ENCODE measurements around the gene INO80D.
"Not testable (repeated sequence)": the region's sequence is repeated elsewhere in the genome, so short reads cannot be mapped to it uniquely, and the experiment has no call there.

INO80D gene

DNA sequence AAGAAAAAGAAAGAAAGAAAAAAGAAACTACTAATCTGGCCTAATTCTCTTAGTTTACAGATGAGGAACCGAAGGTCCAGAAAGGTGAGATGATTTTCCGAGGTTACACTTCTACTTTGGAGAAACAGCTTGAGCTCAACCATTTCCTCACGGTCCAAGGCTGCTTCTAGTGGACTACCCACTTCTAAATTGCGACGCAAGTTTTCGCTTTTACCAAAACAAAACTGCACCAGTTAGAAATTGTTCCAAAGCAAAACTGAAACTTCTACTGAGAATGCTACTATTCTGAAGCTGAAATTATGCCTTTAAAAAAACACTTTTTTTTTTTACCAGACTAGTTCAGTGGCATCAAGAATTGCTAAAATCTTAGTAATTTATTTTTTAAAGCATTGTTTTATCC lies 101.6 kb downstream of the INO80D start:
- no peak for TF ChIP-seq ZFX (IDR thresholded peaks at IDR 0.05; ENCODE audit: borderline replicate concordance)
- TF ChIP-seq, protein P1, sequence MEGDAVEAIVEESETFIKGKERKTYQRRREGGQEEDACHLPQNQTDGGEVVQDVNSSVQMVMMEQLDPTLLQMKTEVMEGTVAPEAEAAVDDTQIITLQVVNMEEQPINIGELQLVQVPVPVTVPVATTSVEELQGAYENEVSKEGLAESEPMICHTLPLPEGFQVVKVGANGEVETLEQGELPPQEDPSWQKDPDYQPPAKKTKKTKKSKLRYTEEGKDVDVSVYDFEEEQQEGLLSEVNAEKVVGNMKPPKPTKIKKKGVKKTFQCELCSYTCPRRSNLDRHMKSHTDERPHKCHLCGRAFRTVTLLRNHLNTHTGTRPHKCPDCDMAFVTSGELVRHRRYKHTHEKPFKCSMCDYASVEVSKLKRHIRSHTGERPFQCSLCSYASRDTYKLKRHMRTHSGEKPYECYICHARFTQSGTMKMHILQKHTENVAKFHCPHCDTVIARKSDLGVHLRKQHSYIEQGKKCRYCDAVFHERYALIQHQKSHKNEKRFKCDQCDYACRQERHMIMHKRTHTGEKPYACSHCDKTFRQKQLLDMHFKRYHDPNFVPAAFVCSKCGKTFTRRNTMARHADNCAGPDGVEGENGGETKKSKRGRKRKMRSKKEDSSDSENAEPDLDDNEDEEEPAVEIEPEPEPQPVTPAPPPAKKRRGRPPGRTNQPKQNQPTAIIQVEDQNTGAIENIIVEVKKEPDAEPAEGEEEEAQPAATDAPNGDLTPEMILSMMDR (IDR thresholded peaks at IDR 0.05): no peak
- no peak overlapping the region for H3K27ac ChIP-seq

DNA sequence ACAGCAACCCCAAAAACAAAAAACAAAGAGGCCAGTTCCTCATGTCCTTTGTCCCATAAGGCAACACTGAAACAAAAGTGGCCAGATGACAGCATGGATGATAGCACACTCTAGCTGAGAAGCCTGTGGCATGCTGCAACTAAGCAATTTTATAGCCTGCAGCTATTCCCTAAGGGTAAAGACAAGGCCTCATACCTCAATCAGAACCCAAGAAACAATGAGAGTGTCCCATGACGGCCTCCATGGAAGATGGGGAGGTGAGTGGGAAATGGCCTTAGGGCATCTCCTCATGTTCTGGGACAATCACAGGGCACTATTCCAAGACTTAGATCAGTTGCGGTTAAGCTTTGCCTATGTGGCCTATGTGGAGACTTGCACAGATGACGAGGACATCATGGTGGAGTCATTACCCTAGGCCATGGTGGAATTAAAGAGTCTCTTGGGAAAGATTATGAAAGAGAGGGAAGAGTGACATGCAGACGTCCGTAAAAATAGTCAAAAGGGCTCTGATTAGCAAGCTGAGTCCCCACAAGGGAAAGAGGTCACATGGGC lies 103.1 kb downstream of the INO80D start:
- no peak for TF ChIP-seq ZFX (IDR thresholded peaks at IDR 0.05; ENCODE audit: borderline replicate concordance)
- TF ChIP-seq, protein P1 (IDR thresholded peaks at IDR 0.05): no peak
- no peak overlapping the region for H3K27ac ChIP-seq

DNA sequence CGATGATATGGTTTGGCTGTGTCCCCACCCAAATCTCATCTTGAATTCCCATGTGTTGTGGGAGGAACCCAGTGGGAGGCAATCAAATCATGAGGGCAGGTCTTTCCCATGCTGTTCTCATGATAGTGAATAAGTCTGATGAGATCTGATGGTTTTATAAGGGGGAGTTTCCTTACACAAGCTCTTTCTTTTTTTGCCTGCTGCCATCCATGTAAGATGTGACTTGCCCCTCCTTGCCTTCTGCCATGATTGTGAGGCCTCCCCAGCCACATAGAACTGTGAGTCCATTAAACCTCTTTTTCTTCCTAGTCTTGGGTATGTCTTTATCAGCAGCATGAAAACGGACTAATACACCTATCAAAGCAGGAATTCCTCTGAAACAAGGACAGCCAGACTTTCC lies 107.2 kb downstream of the INO80D start:
- not testable (repeated sequence) for H3K27ac ChIP-seq

DNA sequence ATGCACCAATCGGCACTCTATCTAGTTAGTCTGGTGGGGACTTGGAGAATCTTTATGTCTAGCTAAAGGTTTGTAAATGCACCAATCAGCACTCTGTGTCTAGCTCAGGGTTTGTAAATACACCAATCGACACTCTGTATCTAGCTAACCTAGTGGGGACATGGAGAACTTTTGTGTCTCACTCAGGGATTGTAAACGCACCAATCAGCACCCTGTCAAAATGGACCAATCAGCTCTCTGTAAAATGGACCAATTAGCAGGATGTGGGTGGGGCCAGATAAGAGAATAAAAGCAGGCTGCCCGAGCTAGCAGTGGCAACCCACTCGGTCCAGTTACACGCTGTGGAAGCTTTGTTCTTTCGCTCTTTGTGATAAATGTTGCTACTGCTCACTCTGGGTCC lies 108.3 kb downstream of the INO80D start:
- H3K27ac ChIP-seq: not testable (repeated sequence)

DNA sequence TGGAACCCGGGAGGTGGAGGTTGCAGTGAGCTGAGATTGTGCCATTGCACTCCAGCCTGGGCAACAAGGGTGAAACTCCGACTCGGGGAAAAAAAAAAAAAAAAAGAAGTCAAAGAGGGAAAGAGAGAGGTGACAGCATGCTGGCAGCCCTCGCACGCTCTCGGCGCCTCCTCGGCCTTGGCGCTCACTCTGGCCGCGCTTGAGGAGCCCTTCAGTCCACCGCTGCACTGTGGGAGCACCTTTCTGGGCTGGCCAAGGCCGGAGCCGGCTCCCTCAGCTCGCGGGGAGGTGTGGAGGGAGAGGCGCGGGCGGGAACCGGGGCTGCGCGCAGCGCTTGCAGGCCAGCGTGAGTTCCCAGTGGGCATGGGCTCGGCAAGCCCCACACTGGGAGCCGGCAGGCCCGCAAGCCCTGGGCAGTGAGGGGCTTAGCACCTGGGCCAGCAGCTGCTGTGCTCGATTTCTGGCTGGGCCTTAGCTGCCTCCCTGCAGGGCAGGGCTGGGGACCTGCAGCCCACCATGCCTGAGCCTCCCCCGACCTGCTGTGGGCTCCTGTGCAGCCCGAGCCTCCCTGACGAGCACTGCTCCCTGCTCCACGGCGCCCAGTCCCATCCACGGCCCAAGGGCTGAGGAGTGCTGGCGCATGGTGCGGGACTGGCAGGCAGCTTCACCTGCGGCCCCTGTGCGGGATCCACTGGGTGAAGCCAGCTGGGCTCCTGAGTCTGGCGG lies 108.9 kb downstream of the INO80D start:
- peak overlapping the region; percentile 99 for H3K27ac ChIP-seq

DNA sequence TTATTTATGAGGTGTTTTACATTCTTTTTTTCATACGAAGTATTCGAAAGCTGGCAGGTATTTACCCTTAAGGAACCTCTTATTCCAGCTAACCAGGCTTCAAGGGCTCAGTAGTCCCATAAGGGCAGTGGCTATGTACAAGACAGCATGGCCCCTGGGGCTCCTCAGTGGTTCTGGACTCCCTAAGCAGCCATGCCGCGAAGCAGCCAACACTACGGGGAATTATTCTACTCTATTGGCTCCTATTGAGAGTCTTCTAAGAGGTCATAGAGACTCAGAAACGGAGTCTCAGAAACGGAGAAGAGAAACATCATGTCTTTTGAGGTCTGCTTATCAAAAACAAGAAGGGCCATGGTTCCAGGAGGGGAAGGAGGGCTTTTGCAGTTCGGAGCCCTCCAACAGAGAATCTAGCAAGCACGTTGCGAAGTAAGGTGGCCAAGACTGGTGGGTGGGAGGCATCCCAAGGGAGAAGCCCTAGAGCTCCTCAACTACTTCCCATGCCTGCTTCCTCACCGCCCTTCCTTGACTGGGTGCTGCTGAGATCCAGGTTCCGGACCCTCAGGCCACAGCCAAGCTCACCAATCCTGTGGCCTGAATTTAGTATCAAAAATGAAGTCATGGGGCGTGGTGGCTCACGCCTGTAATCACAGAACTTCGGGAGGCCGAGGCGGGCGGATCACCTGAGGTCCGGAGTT lies 109.7 kb downstream of the INO80D start:
- peak overlapping the region; percentile 99 for H3K27ac ChIP-seq
- TF ChIP-seq ZFX (IDR thresholded peaks at IDR 0.05; ENCODE audit: borderline replicate concordance): no peak
- TF ChIP-seq, protein P1 (IDR thresholded peaks at IDR 0.05): no peak

DNA sequence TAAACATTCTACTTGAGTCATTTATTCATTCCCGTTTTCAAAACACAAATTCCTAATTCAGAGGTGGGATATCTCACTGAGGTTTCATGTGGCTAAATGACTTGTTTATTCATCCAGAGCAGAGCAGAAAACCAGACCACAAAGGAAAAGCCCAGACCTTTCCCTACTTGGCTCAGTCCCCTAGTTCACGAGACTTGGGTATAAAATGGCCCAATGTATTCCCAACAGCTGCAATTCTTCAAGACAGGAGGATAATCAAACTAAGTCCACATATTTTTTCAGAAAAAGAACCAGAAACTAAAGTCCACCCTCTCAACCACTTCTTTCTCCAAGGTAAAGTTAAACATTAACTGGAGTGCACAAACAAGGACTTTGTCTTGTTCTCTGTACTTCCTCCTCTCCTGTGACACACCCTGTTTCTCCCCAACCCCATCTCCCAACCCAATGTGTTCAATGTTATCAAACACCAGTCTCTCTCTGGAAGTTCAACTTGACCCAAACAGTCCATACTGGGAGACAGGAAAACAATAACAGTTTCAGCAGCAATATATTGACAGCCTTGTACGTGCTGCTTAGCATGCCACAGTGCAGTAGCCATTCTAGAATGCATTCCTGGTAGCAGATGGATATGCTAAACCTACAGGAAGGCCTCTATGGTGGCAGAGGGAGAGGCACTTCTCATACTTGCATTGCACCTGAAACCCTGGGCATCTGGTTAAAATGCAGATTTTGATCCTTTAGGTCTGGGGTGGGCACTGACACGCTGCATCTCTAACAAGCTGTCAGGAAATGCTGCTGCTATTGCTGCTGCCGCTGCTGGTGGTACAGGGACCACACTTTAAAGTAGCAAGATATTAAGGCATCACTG lies 110.7 kb downstream of the INO80D start:
- peak overlapping the region; percentile 99 for H3K27ac ChIP-seq
- TF ChIP-seq, protein P1 (IDR thresholded peaks at IDR 0.05): no peak

DNA sequence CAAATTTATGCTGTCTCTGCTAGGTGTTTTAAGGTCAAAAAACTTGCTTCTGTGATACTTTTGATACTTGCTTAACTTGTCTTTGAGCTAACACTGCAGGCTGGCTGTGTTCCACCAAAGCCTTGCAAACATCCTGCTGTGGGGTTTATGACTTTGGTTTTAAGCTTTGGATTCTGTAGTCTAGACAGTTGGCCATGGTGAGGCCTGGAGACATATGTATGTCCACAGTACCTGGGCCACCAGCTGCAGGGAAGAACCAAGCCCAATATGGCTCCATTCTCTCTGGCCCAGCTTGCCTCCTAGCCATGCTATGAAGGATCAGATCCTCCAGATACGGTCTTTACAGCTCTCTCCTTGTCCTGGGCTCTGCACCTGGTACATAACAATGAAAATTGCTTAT lies 113.9 kb downstream of the INO80D start:
- peak overlapping the region; percentile 99 for H3K27ac ChIP-seq
- TF ChIP-seq, protein P1 (IDR thresholded peaks at IDR 0.05): no peak
- TF ChIP-seq ZFX (IDR thresholded peaks at IDR 0.05; ENCODE audit: borderline replicate concordance): no peak
